Osteocyte (in vitro differentiated cells): ENCODE results near the gene GNPNAT1. TPM values are rescaled to one million over a fixed set of nuclear protein-coding genes. Genes with fewer than 3 reads are reported as not detected.

ENCODE experiments used
- DNase-seq: peaks from one replicate; pipeline ENCODE4 v3.0.0; 2021; ENCODE audit warnings: mixed read lengths; ENCODE audit not compliant: unreplicated experiment; ENCODE audit errors: extremely low spot score
- H3K27ac Mint-ChIP-seq: one replicate; pipeline ENCODE4 v1.8.0; 2021; ENCODE audit warnings: mild to moderate bottlenecking, mixed read lengths; ENCODE audit not compliant: unreplicated experiment
- H3K27me3 Mint-ChIP-seq: one replicate; pipeline ENCODE4 v1.8.0; 2021; ENCODE audit warnings: mixed read lengths; ENCODE audit not compliant: unreplicated experiment
- H3K36me3 Mint-ChIP-seq: one replicate; pipeline ENCODE4 v1.8.0; 2021; ENCODE audit warnings: mixed read lengths; ENCODE audit not compliant: unreplicated experiment
- H3K4me1 Mint-ChIP-seq: one replicate; pipeline ENCODE4 v1.8.0; 2021; ENCODE audit warnings: mixed read lengths; ENCODE audit not compliant: unreplicated experiment
- H3K4me3 Mint-ChIP-seq: one replicate; pipeline ENCODE4 v1.8.0; 2021; ENCODE audit warnings: mild to moderate bottlenecking, moderate library complexity, mixed read lengths; ENCODE audit not compliant: unreplicated experiment
- H3K9me3 Mint-ChIP-seq: one replicate; pipeline ENCODE4 v1.8.0; 2021; ENCODE audit warnings: mixed read lengths; ENCODE audit not compliant: unreplicated experiment
- CTCF ChIP-seq: fragments of 200-600 bp; sonication (generic); IDR thresholded peaks from 2 replicates; pipeline ENCODE4 v1.5.0; 2021; ENCODE audit warnings: antibody characterized with exemption, mild to moderate bottlenecking, moderate library complexity
- total RNA-seq: library from RNA; stranded (reverse); gene quantifications from 2 replicates; pipeline ENCODE4 v1.2.1, GENCODE V29; 2021

Gene GNPNAT1
- total RNA-seq, 1 donor from 2014 or later = 26.7 TPM

DNA sequence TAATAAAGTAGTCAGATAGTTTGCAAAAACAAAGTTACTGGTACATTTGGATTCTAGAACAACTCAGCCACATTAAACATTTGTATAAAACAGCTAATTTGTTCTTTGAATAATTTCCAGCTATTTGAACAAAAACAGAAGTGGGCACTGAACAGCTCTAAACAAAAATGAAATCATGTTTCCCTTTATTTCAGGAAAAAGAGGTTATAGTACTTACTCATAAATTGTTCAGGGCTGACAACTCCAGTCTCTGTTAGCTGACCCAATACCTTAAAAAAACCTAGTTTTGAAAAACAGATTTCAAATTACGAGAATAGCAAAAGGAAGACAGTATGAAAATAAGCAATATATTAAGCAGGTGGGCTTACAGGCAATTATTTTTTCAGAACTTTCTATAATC lies 8.2 kb downstream of the GNPNAT1 start:
- H3K4me3 Mint-ChIP-seq = no peak overlapping the region
- no peak for DNase-seq
- H3K27me3 Mint-ChIP-seq = no peaks in the 10 kb centered on the region
- peaks cover 10% of the 10 kb centered on the region for H3K36me3 Mint-ChIP-seq
- H3K27ac Mint-ChIP-seq = no peak overlapping the region
- TF ChIP-seq CTCF = no peak
- H3K4me1 Mint-ChIP-seq = peaks cover 12% of the 10 kb centered on the region
- H3K9me3 Mint-ChIP-seq = no peaks in the 10 kb centered on the region

DNA sequence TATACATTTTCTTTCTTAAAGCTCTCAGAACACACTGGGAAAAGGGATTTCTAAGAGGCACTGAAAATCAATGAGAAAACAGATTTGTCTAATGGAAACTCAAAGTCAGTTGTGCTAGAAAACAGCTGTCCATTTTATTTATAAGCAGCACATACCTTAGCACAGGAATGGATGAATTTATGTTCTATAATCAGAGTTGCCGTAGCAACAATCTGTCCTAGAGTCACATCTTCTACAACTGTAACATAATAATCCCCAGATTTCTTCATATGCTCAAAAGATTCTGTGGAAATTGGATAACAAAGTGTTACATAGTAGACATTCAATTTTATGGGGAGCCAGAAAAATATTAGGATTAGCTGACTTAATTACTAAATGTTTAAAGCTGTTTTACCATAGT lies 9.8 kb downstream of the GNPNAT1 start:
- TF ChIP-seq CTCF = no peak
- Mint-ChIP-seq H3K27ac (peak overlapping the region; percentile 18), H3K4me3 (no peak overlapping the region), H3K4me1 (peaks cover 3% of the 10 kb centered on the region), H3K27me3 (no peaks in the 10 kb centered on the region), H3K9me3 (no peaks in the 10 kb centered on the region), H3K36me3 (peaks cover 18% of the 10 kb centered on the region)
- no peak for DNase-seq

- H3K4me1 Mint-ChIP-seq = no peaks in the 10 kb centered on the region
- H3K27ac Mint-ChIP-seq = peak overlapping the region; percentile 18
- DNase-seq = no peak
- H3K4me3 Mint-ChIP-seq = no peak overlapping the region
- peaks cover 16% of the 10 kb centered on the region for H3K36me3 Mint-ChIP-seq
- H3K9me3 Mint-ChIP-seq = no peaks in the 10 kb centered on the region
- no peak for TF ChIP-seq CTCF
- no peaks in the 10 kb centered on the region for H3K27me3 Mint-ChIP-seq
Observed at GRCh38 chr14:52780893-52781292, 10.5 kb downstream of the GNPNAT1 start.

GRCh38 chr14:52778702-52779101 lies 12.7 kb downstream of the GNPNAT1 start:
- DNase-seq = no peak
- H3K36me3 Mint-ChIP-seq = peaks cover 21% of the 10 kb centered on the region
- TF ChIP-seq CTCF = no peak
- H3K4me1 Mint-ChIP-seq = no peaks in the 10 kb centered on the region
- no peaks in the 10 kb centered on the region for H3K27me3 Mint-ChIP-seq
- no peaks in the 10 kb centered on the region for H3K9me3 Mint-ChIP-seq
- no peak overlapping the region for H3K4me3 Mint-ChIP-seq
- no peak overlapping the region for H3K27ac Mint-ChIP-seq

GRCh38 chr14:52776816-52777215 lies 14.6 kb downstream of the GNPNAT1 start:
- H3K9me3 Mint-ChIP-seq = no peaks in the 10 kb centered on the region
- H3K4me1 Mint-ChIP-seq = peaks cover 2% of the 10 kb centered on the region
- no peak for TF ChIP-seq CTCF
- H3K27me3 Mint-ChIP-seq = no peaks in the 10 kb centered on the region
- no peak for DNase-seq
- H3K36me3 Mint-ChIP-seq = peaks cover 25% of the 10 kb centered on the region
- H3K4me3 Mint-ChIP-seq = no peak overlapping the region
- H3K27ac Mint-ChIP-seq = no peak overlapping the region
